ENCODE results near the gene CASP14.
"Not testable (repeated sequence)": the region's sequence is repeated elsewhere in the genome, so short reads cannot be mapped to it uniquely, and the experiment has no call there.

CASP14 gene

GRCh38 chr19:15096223-15096622 is 46.9 kb downstream of the CASP14 start:
- Histone ChIP-seq H3K27me3 (ENCODE audit: insufficient read depth, poor library complexity, severe bottlenecking) (no peaks in the 10 kb centered on the region), H3K27ac (replicated peaks) (no peak overlapping the region), H3K4me3 (replicated peaks; ENCODE audit: insufficient read depth, low read length) (no peak overlapping the region)
- TF ChIP-seq GABPA (IDR thresholded peaks at IDR 0.05; ENCODE audit: low read depth) (no peak), POLR2AphosphoS5 (IDR thresholded peaks at IDR 0.05; ENCODE audit: low read depth) (no peak), REST (IDR thresholded peaks at IDR 0.05; ENCODE audit: insufficient replicate concordance, low read depth) (no peak), CTCF (IDR thresholded peaks at IDR 0.05; ENCODE audit: insufficient read depth, low read length) (no peak), SPI1 (IDR thresholded peaks at IDR 0.05; ENCODE audit: borderline replicate concordance, low read depth) (no peak)
- no peak for DNase-seq (ENCODE audit: low read depth in 1 of 2, low spot score in 1 of 2)

GRCh38 chr19:15097980-15098379 is 48.7 kb downstream of the CASP14 start:
- not testable (repeated sequence) for H3K4me3 ChIP-seq (replicated peaks; ENCODE audit: insufficient read depth, low read length); H3K27ac ChIP-seq (replicated peaks); H3K27me3 ChIP-seq (ENCODE audit: insufficient read depth, poor library complexity, severe bottlenecking); DNase-seq (ENCODE audit: low read depth in 1 of 2, low spot score in 1 of 2)

GRCh38 chr19:15098460-15098859 is 49.2 kb downstream of the CASP14 start:
- no peak for DNase-seq (ENCODE audit: low read depth in 1 of 2, low spot score in 1 of 2)
- no peak overlapping the region for H3K27ac ChIP-seq (replicated peaks)
- TF ChIP-seq SPI1 (IDR thresholded peaks at IDR 0.05; ENCODE audit: borderline replicate concordance, low read depth) (no peak), REST (IDR thresholded peaks at IDR 0.05; ENCODE audit: insufficient replicate concordance, low read depth) (no peak), CTCF (IDR thresholded peaks at IDR 0.05; ENCODE audit: insufficient read depth, low read length) (no peak), POLR2AphosphoS5 (IDR thresholded peaks at IDR 0.05; ENCODE audit: low read depth) (no peak), GABPA (IDR thresholded peaks at IDR 0.05; ENCODE audit: low read depth) (no peak)
- no peaks in the 10 kb centered on the region for H3K27me3 ChIP-seq (ENCODE audit: insufficient read depth, poor library complexity, severe bottlenecking)
- H3K4me3 ChIP-seq (replicated peaks; ENCODE audit: insufficient read depth, low read length), result no peak overlapping the region

- no peak overlapping the region for H3K4me3 ChIP-seq (replicated peaks; ENCODE audit: insufficient read depth, low read length)
- DNase-seq (ENCODE audit: low read depth in 1 of 2, low spot score in 1 of 2), result no peak
- H3K27ac ChIP-seq (replicated peaks), result no peak overlapping the region
- TF ChIP-seq REST (IDR thresholded peaks at IDR 0.05; ENCODE audit: insufficient replicate concordance, low read depth), result no peak
- TF ChIP-seq POLR2AphosphoS5 (IDR thresholded peaks at IDR 0.05; ENCODE audit: low read depth), result no peak
- no peak for TF ChIP-seq SPI1 (IDR thresholded peaks at IDR 0.05; ENCODE audit: borderline replicate concordance, low read depth)
- no peak for TF ChIP-seq CTCF (IDR thresholded peaks at IDR 0.05; ENCODE audit: insufficient read depth, low read length)
- no peak for TF ChIP-seq GABPA (IDR thresholded peaks at IDR 0.05; ENCODE audit: low read depth)
- no peaks in the 10 kb centered on the region for H3K27me3 ChIP-seq (ENCODE audit: insufficient read depth, poor library complexity, severe bottlenecking)
Observed at GRCh38 chr19:15099017-15099582, 49.8 kb downstream of the CASP14 start.

Data from HL-60 (cell line).